Lower leg skin (tissue), 3 donors: ENCODE measurements around the gene NR2F1-AS1.
"Not testable (repeated sequence)": the region's sequence is repeated elsewhere in the genome, so short reads cannot be mapped to it uniquely, and the experiment has no call there.

Source experiments
- POLR2A ChIP-seq, 2 donors: fragments of 450-650 bp; IDR thresholded peaks; one replicate each; pipeline ENCODE4 v1.6.1; 2016 to 2017; ENCODE audit warnings: antibody characterized with exemption in 2 of 2, mild to moderate bottlenecking in 1 of 2, moderate library complexity in 1 of 2
- TF ChIP-seq, protein P1 (sequence below), 3 donors: fragments of 450-650 bp; IDR thresholded peaks; one replicate each; pipeline ENCODE4 v1.5.1; 2016; ENCODE audit warnings: antibody characterized with exemption in 3 of 3, mild to moderate bottlenecking in 3 of 3, moderate library complexity in 2 of 3

DNA sequence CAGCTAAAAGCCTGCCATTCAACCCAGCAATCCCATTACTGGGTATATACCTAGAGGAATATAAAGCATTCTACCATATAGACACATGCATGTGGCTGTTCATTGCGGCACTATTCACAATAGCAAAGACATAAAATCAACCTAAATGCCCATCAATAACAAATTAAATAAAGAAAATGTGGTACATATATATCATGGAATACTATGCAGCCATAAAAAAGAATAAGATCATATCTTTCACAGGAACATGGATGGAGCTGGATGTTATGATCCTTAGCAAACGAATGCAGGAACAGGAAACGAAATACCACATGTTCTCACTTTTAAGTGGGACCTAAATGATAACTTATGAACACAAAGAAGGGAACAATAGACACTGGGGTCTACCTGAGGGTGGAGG is 59.2 kb downstream of the NR2F1-AS1 start:
- TF ChIP-seq, protein P1, sequence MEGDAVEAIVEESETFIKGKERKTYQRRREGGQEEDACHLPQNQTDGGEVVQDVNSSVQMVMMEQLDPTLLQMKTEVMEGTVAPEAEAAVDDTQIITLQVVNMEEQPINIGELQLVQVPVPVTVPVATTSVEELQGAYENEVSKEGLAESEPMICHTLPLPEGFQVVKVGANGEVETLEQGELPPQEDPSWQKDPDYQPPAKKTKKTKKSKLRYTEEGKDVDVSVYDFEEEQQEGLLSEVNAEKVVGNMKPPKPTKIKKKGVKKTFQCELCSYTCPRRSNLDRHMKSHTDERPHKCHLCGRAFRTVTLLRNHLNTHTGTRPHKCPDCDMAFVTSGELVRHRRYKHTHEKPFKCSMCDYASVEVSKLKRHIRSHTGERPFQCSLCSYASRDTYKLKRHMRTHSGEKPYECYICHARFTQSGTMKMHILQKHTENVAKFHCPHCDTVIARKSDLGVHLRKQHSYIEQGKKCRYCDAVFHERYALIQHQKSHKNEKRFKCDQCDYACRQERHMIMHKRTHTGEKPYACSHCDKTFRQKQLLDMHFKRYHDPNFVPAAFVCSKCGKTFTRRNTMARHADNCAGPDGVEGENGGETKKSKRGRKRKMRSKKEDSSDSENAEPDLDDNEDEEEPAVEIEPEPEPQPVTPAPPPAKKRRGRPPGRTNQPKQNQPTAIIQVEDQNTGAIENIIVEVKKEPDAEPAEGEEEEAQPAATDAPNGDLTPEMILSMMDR (IDR thresholded peaks at IDR 0.05): not testable (repeated sequence)
- not testable (repeated sequence) for TF ChIP-seq POLR2A (IDR thresholded peaks at IDR 0.05)
